Caco-2 (cell line): ENCODE data around the gene ANO8. TPM values are rescaled to one million over a fixed set of nuclear protein-coding genes. Genes with fewer than 3 reads are reported as not detected.
A peak's percentile ranks its signal among the peaks of the same experiment; 100 is the strongest.

Experiments used
- Bru-seq: library from RNA; stranded (reverse); fragments of 400-500 nt; gene quantifications from one replicate; lab custom pipeline; 2021; lab: Mats Ljungman, UMichigan
- BruChase-seq, 2 experiments: library from RNA; stranded (reverse); fragments of 400-500 nt; gene quantifications; one replicate each; lab custom pipeline; 2021; lab: Mats Ljungman, UMichigan
- BruUV-seq: library from RNA; stranded (reverse); fragments of 400-500 nt; replicated peaks from 2 replicates; lab custom pipeline; 2021; lab: Mats Ljungman, UMichigan
- CTCF ChIA-PET: fragments of 300-600 bp; sonication (Branson Sonifier 250); formaldehyde crosslinking; loops from one replicate; lab custom pipeline; 2022; ENCODE audit warnings: antibody characterized with exemption; lab: Charles Lee
- POLR2A ChIA-PET: fragments of 300-600 bp; sonication (Branson Sonifier 250); formaldehyde crosslinking; loops from one replicate; lab custom pipeline; 2022; ENCODE audit warnings: antibody characterized with exemption; lab: Charles Lee
- DNase-seq, 2 experiments: peaks; one replicate each; pipeline versions ENCODE4 v3.0.0 to v3.0.0-alpha.2; 2020 to 2022
- H3K27me3 ChIP-seq: replicated peaks from 2 replicates; pipeline ENCODE4 v1.6.0; 2011; ENCODE audit warnings: low read length; ENCODE audit not compliant: control insufficient read depth, insufficient read depth
- H3K36me3 ChIP-seq: 2 replicates; pipeline ENCODE4 v1.5.1; 2011; ENCODE audit warnings: low read length; ENCODE audit not compliant: control insufficient read depth, insufficient read depth
- H3K4me1 ChIP-seq: fragments of 250-450 bp; sonication (Bioruptor Pico); 2 replicates; pipeline ENCODE4 v1.5.1; 2020; ENCODE audit warnings: mild to moderate bottlenecking
- H3K4me3 ChIP-seq: 2 replicates; pipeline ENCODE4 v1.5.1; 2011; ENCODE audit warnings: low read depth, mild to moderate bottlenecking, control low read depth, low read length
- H3K9me3 ChIP-seq: fragments of 250-450 bp; sonication (Bioruptor Pico); 2 replicates; pipeline ENCODE4 v1.5.1; 2020; ENCODE audit warnings: mild to moderate bottlenecking, moderate library complexity
- H3K27ac Mint-ChIP-seq: one replicate; pipeline ENCODE4 v1.8.0; 2022; ENCODE audit warnings: mixed read lengths; ENCODE audit not compliant: unreplicated experiment
- H3K27me3 Mint-ChIP-seq: one replicate; pipeline ENCODE4 v1.8.0; 2022; ENCODE audit warnings: mixed read lengths; ENCODE audit not compliant: insufficient read depth, unreplicated experiment
- H3K36me3 Mint-ChIP-seq: one replicate; pipeline ENCODE4 v1.8.0; 2022; ENCODE audit warnings: mild to moderate bottlenecking, mixed read lengths; ENCODE audit not compliant: insufficient read depth, unreplicated experiment
- H3K4me1 Mint-ChIP-seq: one replicate; pipeline ENCODE4 v1.8.0; 2022; ENCODE audit warnings: low read depth, mixed read lengths; ENCODE audit not compliant: unreplicated experiment
- H3K4me3 Mint-ChIP-seq: one replicate; pipeline ENCODE4 v1.8.0; 2022; ENCODE audit warnings: mild to moderate bottlenecking, moderate library complexity, mixed read lengths; ENCODE audit not compliant: unreplicated experiment
- H3K9me3 Mint-ChIP-seq: one replicate; pipeline ENCODE4 v1.8.0; 2022; ENCODE audit warnings: mixed read lengths; ENCODE audit not compliant: unreplicated experiment
- intact Hi-C: fragments of 100-400 bp; cut with micrococcal nuclease; formaldehyde crosslinking; loops from one replicate; pipeline ENCODE4 v1.10.0; 2022; ENCODE audit not compliant: unreplicated experiment
- long read RNA-seq: library from polyadenylated mRNA; stranded (forward); transcript quantifications from one replicate; pipeline ENCODE4 v2.0.0, GENCODE V29; 2022
- total RNA-seq: library from RNA; stranded (reverse); gene quantifications from 2 replicates; pipeline ENCODE4 v1.2.3, GENCODE V29; 2022
- TF ChIP-seq, protein P1 (sequence below), 2 experiments: fragments of 200-600 bp in 1 of 2; IDR thresholded peaks; 1 replicate in 1 of 2; 2 replicates in 1 of 2; pipeline versions ENCODE4 v1.5.1 to v1.8.0; 2011 to 2022; ENCODE audit warnings: antibody characterized with exemption in 1 of 2, control low read depth in 1 of 2, inconsistent platforms in 1 of 2, low read depth in 1 of 2, low read length in 1 of 2, mild to moderate bottlenecking in 1 of 2, moderate library complexity in 1 of 2; ENCODE audit not compliant: insufficient read depth in 1 of 2, severe bottlenecking in 1 of 2, unreplicated experiment in 1 of 2

Gene ANO8, protein sequence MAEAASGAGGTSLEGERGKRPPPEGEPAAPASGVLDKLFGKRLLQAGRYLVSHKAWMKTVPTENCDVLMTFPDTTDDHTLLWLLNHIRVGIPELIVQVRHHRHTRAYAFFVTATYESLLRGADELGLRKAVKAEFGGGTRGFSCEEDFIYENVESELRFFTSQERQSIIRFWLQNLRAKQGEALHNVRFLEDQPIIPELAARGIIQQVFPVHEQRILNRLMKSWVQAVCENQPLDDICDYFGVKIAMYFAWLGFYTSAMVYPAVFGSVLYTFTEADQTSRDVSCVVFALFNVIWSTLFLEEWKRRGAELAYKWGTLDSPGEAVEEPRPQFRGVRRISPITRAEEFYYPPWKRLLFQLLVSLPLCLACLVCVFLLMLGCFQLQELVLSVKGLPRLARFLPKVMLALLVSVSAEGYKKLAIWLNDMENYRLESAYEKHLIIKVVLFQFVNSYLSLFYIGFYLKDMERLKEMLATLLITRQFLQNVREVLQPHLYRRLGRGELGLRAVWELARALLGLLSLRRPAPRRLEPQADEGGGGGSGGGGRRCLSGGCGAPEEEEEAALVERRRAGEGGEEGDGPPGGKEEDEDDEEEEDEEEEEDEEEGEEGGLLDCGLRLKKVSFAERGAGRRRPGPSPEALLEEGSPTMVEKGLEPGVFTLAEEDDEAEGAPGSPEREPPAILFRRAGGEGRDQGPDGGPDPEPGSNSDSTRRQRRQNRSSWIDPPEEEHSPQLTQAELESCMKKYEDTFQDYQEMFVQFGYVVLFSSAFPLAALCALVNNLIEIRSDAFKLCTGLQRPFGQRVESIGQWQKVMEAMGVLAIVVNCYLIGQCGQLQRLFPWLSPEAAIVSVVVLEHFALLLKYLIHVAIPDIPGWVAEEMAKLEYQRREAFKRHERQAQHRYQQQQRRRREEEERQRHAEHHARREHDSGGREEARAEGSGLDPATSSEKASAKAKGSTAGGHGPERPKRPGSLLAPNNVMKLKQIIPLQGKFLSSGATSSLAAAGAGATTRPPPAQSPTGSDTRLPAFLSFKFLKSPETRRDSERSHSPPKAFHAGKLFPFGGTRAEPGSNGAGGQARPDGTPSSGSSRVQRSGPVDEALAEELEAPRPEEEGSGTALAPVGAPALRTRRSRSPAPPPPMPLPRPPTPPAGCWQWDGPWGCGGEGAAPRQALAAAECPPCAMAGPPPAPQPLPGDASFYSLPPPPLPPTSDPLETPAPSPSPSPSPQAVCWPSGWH
- total RNA-seq = 11.5 TPM in 2 replicates
- percentile 50 among the genes with signal in this experiment for Bru-seq, nascent RNA
- percentile 53 among the genes with signal in this experiment for BruChase-seq, experiment 1, labeled RNA remaining after a 2-hour chase
- BruChase-seq, experiment 2, labeled RNA remaining after a 6-hour chase = percentile 60 among the genes with signal in this experiment
- long read RNA-seq, partial matches to known transcripts = 1 of 1 reads
- long read RNA-seq, other reads (novel, unspliced or antisense) = 0 of 1 reads

DNA sequence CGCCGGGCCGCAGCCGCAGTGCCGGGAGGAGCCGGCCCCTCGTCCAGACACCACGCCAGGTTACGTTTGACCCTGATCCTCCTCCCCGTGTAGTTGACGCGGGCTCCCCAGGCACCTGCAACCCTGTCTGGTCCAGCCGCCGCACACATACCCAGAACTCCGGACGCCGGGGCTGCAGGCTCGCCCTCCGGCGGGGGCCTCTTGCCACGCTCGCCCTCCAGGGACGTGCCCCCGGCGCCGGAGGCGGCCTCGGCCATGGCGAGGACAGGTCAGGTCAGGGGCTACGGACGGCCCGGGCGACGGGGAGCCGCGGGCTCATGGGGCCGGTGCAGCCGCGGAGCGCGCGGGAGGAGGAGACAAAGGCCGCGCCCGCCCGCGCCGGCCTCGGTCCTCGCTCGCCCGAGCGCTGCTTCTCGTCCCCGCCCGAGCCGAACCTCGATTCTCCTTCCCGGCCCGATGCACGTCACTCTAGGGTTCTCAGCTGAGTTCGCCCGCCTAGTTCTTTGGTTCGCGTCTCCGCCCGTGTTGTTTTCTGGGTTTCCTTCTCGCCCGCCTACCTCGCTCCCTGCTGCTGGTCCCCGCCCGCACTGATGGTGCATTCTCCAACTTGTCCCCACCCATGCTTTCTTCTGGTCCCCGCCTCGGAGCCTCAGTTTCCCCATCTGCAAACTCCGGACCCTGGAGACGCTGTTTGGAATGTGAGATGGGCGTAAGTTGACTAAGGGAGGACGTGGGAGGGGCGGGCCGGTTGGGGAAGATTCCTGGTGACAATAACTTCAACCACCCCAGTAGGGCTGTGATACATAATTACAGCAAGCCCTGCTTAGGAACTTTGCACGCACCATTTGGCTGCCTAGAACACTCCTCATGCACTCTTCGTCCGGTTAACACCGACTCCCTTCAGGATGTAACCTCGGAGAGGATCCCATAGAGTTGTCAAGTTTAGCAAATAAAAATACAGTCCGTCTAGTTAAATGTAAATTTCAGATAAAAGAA is at the start of gene ANO8:
TSS of gene ANO8 (minus strand) at position 442 of the 996 bp plus-strand sequence. CDS start at position 257, 185 bp downstream.
- intact Hi-C loops = loop anchor here (5.0 kb wide), 1 partner anchor 223 kb away; the partner anchor contains the start of gene COLGALT1
- ChIA-PET CTCF (interaction anchor here (1.1 kb wide), 1 partner anchor 26 kb away, joined by 3 read pairs; no protein-coding TSS in a partner anchor), POLR2A (interaction anchor here (2.9 kb wide), 1 partner anchor 26 kb away, joined by 8 read pairs; the partner anchor contains the start of gene DDA1)
- peaks cover 1% of the 10 kb centered on the region; the same call in 1 of the 2 replicates for H3K36me3 ChIP-seq
- peak within 1 kb of the TSS; percentile 74 for H3K4me3 ChIP-seq
- H3K4me1 Mint-ChIP-seq = no peaks in the 10 kb centered on the region
- no peaks in the 10 kb centered on the region for H3K9me3 ChIP-seq
- H3K36me3 Mint-ChIP-seq = peaks cover 49% of the 10 kb centered on the region
- TF ChIP-seq, protein P1, sequence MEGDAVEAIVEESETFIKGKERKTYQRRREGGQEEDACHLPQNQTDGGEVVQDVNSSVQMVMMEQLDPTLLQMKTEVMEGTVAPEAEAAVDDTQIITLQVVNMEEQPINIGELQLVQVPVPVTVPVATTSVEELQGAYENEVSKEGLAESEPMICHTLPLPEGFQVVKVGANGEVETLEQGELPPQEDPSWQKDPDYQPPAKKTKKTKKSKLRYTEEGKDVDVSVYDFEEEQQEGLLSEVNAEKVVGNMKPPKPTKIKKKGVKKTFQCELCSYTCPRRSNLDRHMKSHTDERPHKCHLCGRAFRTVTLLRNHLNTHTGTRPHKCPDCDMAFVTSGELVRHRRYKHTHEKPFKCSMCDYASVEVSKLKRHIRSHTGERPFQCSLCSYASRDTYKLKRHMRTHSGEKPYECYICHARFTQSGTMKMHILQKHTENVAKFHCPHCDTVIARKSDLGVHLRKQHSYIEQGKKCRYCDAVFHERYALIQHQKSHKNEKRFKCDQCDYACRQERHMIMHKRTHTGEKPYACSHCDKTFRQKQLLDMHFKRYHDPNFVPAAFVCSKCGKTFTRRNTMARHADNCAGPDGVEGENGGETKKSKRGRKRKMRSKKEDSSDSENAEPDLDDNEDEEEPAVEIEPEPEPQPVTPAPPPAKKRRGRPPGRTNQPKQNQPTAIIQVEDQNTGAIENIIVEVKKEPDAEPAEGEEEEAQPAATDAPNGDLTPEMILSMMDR (IDR thresholded peaks at IDR 0.05; ENCODE audit: insufficient read depth in 1 of 2, low read depth in 1 of 2, low read length in 1 of 2, severe bottlenecking in 1 of 2, unreplicated experiment in 1 of 2) = no peak
- peak; percentile 99 for DNase-seq
- H3K4me3 Mint-ChIP-seq = peak within 1 kb of the TSS; percentile 91
- no peaks in the 10 kb centered on the region for H3K9me3 Mint-ChIP-seq
- peak within 1 kb of the TSS; percentile 72 for H3K27ac Mint-ChIP-seq
- no peaks in the 10 kb centered on the region for H3K27me3 ChIP-seq
- peaks cover 11% of the 10 kb centered on the region; the same call in 1 of the 2 replicates for H3K4me1 ChIP-seq
- H3K27me3 Mint-ChIP-seq = no peaks in the 10 kb centered on the region
- BruUV-seq = no TSS peak

DNA sequence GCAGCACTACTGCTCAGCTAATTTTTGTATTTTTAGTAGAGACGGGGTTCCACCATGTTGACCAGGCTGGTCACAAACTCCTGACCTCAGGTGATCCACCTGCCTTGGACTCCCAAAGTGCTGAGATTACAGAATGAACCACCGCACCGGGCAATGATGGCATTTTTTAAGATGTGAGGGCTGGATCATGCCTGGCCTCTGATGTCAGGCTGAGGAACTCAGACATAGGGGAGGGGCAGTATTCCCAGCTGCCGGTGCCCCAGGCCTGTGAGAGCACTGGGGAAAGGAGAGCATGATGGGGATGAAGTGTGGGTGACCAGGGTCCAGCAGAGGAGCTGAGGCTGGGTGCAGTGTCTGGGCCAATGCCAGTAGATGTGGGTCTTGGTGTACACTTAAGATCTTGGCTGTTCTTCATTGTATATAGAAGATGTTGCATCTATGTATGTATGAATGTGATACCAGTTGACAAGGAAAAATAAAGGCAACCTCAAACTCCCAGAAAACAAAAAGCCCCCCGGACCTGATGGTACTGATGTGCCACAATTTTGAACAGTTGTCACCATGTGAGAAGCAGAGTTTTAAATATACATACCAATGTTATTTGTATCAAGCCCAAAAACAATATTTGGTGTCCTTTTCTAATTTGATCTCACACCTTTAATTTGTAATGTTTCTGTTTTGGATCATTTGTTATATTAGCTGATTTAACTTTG is 45.9 kb upstream of the ANO8 start:
- TF ChIP-seq, protein P1 (IDR thresholded peaks at IDR 0.05; ENCODE audit: insufficient read depth in 1 of 2, low read depth in 1 of 2, low read length in 1 of 2, severe bottlenecking in 1 of 2, unreplicated experiment in 1 of 2) = no peak
- Mint-ChIP-seq H3K4me3 (no peak overlapping the region), H3K27me3 (no peaks in the 10 kb centered on the region), H3K36me3 (no peaks in the 10 kb centered on the region), H3K4me1 (no peaks in the 10 kb centered on the region), H3K9me3 (no peaks in the 10 kb centered on the region), H3K27ac (no peak overlapping the region)
- CTCF ChIA-PET = no interaction called here
- H3K4me3 ChIP-seq = no peak overlapping the region
- H3K36me3 ChIP-seq = no peaks in the 10 kb centered on the region
- H3K27me3 ChIP-seq = no peaks in the 10 kb centered on the region
- POLR2A ChIA-PET = no interaction called here
- intact Hi-C loops = no loop called here
- H3K4me1 ChIP-seq = no peaks in the 10 kb centered on the region
- H3K9me3 ChIP-seq = no peaks in the 10 kb centered on the region
- DNase-seq = no peak
- no TSS peak for BruUV-seq
